NCI-H146 (cell line): ENCODE results near the gene CRACDL.
A peak's percentile ranks its signal among the peaks of the same experiment; 100 is the strongest.
"Not testable (repeated sequence)": the region's sequence is repeated elsewhere in the genome, so short reads cannot be mapped to it uniquely, and the experiment has no call there.

Experiments
- DNase-seq: peaks from one replicate; lab custom pipeline; 2025; lab: John Stamatoyannopoulos, UW

Gene CRACDL

GRCh38 chr2:98907966-98908905 lies 27.8 kb downstream of the CRACDL start:
- DNase-seq = peak; percentile 78

- no peak for DNase-seq
Measured at GRCh38 chr2:98907385-98907784, 28.6 kb downstream of the CRACDL start.

- DNase-seq = no peak
Measured at GRCh38 chr2:98903767-98904485, 32.1 kb downstream of the CRACDL start.

GRCh38 chr2:98903064-98903355 lies 33.0 kb downstream of the CRACDL start:
- DNase-seq = no peak

- no peak for DNase-seq
Measured at GRCh38 chr2:98902209-98903063, 33.6 kb downstream of the CRACDL start.

- DNase-seq = no peak
Measured at GRCh38 chr2:98901702-98902101, 34.3 kb downstream of the CRACDL start.

- no peak for DNase-seq
Measured at GRCh38 chr2:98901291-98901690, 34.7 kb downstream of the CRACDL start.

GRCh38 chr2:98900721-98901120 lies 35.3 kb downstream of the CRACDL start:
- no peak for DNase-seq

GRCh38 chr2:98899703-98900078 lies 36.3 kb downstream of the CRACDL start:
- DNase-seq = not testable (repeated sequence)

GRCh38 chr2:98899041-98899702 lies 36.9 kb downstream of the CRACDL start:
- peak; percentile 49 for DNase-seq

- no peak for DNase-seq
Measured at GRCh38 chr2:98898423-98898841, 37.6 kb downstream of the CRACDL start.

GRCh38 chr2:98897746-98898145 lies 38.3 kb downstream of the CRACDL start:
- no peak for DNase-seq

GRCh38 chr2:98896944-98897343 lies 39.1 kb downstream of the CRACDL start:
- no peak for DNase-seq

GRCh38 chr2:98896416-98896815 lies 39.6 kb downstream of the CRACDL start:
- DNase-seq = no peak

GRCh38 chr2:98895901-98896300 lies 40.1 kb downstream of the CRACDL start:
- no peak for DNase-seq

- no peak for DNase-seq
Measured at GRCh38 chr2:98895221-98895620, 40.8 kb downstream of the CRACDL start.

- no peak for DNase-seq
Measured at GRCh38 chr2:98894331-98895000, 41.6 kb downstream of the CRACDL start.

GRCh38 chr2:98893911-98894321 lies 42.1 kb downstream of the CRACDL start:
- DNase-seq = no peak

GRCh38 chr2:98892871-98893270 lies 43.2 kb downstream of the CRACDL start:
- DNase-seq = no peak

- no peak for DNase-seq
Measured at GRCh38 chr2:98891591-98891990, 44.4 kb downstream of the CRACDL start.

GRCh38 chr2:98886066-98886554 lies 49.9 kb downstream of the CRACDL start:
- no peak for DNase-seq
